HG03469 (cell line): ENCODE measurements around the gene CARS1.

Experiments used
- ATAC-seq: cut with Tn5 transposase; IDR thresholded peaks from one replicate; pipeline ENCODE4 v1.9.1; 2021; ENCODE audit warnings: mild to moderate bottlenecking, moderate library complexity, moderate number of reproducible peaks; ENCODE audit not compliant: unreplicated experiment

Gene CARS1

DNA sequence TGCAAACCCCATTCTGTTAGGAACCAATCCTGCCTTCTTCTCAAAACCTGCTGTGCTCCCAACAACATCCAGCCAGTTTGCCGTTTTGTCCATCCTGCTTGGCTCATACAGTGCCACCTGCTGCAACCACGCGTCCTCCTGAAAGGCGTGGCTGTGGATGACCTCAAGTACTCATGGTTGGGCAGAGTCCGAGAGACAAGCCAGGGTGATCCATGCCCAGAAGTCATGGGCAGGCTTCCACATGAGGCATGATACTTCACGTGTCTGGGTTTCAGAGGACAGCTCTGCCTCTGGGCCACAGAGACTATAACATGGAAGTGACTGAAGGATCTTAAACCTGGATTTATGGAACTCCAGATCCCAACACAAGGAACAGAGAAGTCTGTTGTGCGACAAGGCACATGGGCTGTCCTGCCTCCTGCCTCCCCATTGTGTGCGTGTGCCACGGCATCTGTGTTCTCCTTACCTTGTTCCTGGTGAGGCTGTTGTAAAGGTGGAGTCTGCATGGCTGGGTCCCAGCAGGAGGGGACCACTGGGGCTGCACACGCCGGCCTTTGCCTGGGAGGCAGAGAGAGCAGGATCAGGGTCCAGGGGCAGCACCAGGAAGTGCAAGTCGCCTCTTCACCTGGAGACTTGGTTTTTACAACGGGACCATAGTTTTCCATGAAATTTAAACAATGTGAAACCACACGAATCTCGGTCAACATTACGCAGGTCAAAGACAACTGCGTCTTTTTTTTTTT is 15.4 kb downstream of the CARS1 start:
- ATAC-seq, result no peak

DNA sequence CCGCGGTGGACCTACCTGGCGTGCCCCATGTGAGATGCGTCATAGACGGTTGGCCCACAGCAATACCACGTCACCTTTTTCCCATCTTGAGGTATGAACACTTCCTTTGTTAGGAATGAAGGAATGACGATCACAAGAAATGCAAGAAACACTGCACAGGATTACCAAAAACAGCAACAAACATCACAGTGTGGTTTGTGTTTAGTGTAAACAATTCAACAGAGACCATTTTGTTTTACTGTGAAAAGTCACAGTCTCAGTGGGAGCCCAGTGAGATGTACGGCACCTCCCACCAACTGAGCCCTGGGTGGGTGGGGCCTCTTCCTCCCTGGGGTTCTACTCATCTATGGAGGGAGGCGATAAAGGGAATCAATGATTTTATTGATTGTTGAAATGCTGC is 16.3 kb downstream of the CARS1 start:
- ATAC-seq, result no peak

DNA sequence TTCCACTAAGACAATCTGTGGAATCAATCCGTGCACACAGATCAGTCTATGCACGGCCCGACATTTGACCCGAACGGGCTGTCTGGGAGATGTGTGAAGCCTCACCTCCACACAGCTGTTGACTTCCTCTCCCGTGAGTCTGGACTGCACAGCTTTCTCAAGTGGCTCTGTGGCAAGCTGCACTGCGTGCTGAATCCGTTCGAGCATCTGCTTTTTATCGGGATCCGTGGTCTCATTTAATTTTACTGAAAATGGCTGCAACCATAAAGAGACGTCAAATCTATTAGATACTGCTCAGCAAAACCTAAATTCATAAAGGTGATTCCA is 19.3 kb downstream of the CARS1 start:
- ATAC-seq, result no peak

DNA sequence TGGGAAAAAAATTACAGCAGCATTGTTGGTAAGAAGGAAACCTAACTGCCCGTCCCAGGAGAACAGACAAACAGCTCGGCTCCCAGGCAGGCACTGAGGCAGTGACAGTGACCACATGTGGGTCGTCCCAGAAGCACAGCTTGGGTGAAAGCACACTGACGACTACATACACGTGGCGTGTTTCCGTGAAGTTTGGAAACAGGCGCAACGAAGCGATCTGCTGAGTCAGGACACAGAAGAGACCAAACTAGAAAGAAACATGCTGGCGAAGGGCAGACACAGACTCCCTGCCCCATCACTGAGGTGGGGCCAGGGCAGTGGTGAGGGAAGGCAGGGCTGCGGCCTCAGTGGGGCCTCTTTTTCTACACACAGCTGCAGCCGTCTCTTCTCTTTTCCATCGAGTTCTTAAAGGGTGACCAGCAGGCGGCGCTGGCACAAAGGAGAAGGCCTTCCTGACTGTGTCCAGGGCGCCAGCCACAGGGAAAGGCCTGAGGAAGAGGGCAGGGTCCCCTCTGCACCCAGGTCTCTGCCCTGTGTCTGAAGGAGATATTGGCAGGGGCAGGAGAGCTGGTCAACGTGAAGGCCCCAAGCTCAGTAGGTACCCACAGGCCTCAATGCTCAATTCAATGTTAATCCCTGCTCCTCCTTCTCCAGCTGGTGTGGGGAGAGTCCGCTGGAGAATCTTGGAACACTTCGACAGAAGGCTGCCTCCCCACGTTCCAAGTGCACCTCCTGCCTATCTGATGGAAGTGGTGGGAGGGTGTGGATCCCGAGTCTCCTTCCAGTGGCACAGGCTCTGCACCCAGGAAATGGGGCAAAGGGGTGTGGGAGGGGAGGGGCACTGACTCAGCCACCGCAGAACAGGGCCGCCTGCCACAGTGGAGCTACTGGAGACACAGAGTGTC is 19.9 kb downstream of the CARS1 start:
- ATAC-seq, result no peak

DNA sequence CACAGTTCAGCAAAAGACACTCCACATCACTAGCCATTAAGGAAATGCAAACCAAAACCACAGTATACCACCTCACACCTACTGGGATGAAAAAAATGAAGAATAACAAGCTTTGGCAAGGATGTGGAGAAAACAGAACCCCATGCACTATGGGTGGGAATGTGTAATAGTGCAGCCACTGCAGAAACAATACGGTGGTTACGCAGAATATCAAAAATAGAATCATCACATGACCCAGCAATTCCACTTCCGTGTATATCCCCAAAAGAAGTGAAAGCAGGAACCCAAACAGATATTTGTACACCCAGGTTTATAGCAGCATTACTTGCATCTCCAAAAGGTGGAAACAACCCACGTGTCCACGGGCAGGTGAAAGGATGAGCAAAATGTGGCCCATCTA is 20.8 kb downstream of the CARS1 start:
- ATAC-seq, result peak; percentile 41

DNA sequence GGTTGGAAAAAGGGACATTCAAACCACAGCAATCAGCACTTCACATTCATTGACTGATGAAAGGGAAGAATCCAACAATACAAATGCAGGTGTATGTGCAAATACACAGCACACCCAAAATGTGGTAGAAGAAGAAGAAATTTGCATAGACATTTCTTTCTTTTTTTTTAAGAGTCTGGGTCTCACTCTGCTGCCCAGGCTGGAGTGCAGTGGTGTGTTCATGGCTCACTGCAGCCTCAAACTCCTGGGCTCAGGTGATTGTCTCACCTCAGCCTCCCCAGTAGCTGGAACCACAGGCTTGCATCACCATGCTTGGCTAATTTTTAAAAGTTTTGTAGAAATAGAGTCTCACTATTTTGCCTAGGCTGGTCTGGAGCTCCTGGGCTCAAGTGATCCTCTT is 21.9 kb downstream of the CARS1 start:
- ATAC-seq, result no peak

DNA sequence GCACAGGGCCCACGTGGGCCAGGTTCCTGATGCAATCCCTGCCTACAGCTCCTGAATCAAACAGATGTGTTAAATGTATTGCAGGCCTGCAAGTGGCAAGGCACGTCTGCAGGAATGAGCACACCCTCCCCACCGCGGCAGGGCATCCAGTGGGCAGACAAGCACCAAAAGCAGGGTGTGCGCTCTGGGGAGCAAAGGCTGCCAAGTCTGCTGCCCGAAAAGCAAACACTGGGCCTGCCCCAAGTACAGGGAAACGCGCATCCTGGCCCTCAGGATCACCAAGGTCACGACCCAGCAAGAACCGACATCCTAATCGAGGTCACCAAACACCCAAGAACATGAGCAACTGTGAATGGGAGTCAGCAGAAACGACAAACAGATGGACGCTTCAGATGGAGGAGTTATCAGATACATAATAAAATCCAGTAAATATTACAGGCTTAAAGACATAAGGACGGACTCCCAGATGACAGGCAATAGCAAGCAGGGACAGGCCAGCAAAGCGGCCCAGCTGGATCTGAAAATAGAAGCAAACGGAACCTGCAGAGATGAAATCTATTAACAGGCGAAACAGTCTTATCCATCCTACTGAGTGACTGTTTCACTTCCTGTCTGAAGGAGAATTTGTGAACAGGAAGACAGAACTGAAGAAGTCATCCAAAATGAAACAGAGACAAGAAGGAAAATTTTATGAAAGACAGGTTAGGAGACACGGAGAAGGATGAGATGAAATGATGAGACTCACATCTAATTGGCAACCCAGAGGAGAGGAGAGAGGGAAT is 26.7 kb downstream of the CARS1 start:
- no peak for ATAC-seq

DNA sequence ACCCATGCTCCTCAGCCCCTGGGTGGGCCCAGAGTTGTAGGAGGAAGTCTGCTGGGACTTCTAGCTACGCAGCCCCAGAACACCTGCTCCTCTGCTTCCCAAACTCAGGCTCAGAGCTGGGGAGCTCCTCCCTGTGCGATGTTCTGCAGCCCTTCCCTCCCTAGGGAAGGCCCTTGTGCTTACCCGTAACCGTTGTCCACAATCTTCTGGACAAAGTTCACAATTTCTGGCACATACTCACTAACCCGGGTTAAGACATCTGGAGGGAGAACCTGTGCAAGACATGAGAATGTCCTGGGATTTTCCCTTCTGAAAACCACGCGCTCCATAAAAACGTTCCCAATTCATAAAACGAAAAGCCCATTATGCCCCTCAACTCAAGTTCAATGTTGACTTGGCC is 28.4 kb downstream of the CARS1 start:
- no peak for ATAC-seq

DNA sequence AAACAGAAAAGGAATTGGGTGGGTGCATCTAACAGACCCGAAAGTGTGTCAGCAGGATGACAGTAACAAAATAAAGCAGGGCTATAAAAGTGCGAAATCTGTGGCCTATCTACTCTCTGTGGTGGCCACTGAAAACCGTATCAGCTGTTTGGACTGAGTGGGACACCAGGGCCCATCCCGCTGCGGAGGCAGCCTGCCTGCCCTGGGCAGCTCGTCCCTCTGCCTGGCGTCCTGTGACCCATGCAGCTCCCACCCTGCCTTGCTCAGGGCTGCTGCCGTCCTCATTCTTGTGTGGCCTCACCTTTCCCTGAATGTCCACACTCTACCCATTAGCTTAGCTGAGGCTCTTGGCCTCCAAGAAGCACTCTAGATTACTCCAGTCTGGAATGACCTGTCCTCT is 30.4 kb downstream of the CARS1 start:
- no peak for ATAC-seq

- no peak for ATAC-seq
These were observed 34.2 kb downstream of the CARS1 start for GRCh38 chr11:3022982-3023381.

- ATAC-seq, result no peak
These were observed 34.8 kb downstream of the CARS1 start for GRCh38 chr11:3022300-3022967.

GRCh38 chr11:3021125-3021524 is 36.1 kb downstream of the CARS1 start:
- ATAC-seq, result no peak

GRCh38 chr11:3020011-3020410 is 37.2 kb downstream of the CARS1 start:
- no peak for ATAC-seq

GRCh38 chr11:3018596-3018995 is 38.6 kb downstream of the CARS1 start:
- ATAC-seq, result no peak

DNA sequence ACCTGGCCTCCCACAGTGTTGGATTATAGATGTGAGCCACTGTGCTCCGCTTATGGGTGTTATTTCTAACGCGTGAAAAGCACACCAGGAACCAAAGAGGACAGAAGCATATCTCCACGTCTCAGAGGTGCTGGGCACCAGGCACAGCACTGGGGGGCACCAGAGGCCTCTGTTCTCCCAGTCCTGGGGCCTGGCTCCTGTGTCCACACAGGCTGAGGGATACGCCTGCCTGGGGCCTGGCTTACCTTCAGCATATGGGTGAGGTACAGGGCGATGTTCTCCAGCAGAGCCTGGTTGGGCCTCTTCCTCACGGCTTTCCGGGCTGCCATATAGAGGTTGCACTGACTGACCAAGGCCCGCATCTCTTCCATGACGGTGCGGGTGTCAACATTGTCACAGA is 40.4 kb downstream of the CARS1 start:
- no peak for ATAC-seq

DNA sequence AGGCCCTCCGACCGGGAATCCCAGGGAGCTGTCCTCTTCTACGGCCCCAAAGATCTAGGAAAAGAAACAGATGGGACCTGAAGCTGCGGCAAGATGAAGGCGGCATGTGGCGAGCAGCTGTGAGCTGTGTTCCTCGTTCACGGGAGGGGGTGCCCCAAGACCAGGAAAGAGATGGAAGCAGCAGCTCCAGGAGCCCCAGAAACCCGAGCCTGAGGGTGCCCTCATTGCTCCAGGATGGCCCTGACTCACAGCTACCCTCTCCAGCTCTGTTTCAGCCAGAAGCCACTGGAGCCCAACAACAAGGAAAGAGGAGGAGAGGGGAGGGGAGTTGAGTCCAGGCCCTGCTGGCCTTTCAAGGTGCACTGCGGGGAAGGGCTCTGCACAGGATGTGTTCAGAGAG is 41.4 kb downstream of the CARS1 start:
- no peak for ATAC-seq

GRCh38 chr11:3014943-3015342 is 42.3 kb downstream of the CARS1 start:
- no peak for ATAC-seq

DNA sequence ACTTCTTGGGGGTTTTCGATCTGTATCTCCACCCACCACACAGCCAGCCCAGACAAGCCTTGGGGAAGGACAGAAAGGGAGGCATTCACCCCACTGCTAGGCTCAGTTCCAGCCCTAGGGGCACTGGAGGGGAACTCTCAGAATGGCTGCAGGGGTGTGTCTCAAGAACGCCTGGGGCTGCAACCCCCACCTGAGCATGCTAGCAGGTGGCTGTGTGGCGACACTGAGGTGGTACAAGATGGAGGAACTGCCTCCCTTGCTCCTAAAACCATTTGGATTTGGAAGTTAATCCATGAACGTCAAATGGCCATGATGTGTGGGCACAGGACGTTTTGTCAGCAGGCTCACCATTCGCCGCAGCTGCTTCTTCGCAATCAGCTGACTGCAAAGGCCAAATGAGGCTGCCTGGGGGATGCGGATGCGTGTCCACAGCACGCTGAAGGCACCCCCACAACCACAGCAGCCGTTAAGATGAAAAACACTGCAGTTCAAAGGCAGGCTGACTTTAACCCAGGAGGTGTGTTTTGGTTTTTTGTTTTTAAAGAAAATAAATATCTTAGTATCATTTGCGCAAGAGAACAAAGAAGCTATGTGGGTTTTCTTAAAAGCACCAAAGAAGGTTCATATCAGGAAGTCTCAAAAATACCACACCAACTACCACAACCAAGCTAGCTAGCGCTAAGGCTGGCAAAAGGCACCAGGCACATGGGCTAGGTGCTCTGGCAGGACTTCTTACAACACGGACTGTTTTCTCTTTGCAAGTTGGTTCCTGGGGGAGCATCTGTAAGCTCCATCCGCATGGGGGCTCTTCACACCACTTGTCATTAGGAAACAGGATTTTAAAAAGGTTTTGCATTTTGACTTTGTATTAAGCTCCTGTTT is 42.9 kb downstream of the CARS1 start:
- ATAC-seq, result no peak

DNA sequence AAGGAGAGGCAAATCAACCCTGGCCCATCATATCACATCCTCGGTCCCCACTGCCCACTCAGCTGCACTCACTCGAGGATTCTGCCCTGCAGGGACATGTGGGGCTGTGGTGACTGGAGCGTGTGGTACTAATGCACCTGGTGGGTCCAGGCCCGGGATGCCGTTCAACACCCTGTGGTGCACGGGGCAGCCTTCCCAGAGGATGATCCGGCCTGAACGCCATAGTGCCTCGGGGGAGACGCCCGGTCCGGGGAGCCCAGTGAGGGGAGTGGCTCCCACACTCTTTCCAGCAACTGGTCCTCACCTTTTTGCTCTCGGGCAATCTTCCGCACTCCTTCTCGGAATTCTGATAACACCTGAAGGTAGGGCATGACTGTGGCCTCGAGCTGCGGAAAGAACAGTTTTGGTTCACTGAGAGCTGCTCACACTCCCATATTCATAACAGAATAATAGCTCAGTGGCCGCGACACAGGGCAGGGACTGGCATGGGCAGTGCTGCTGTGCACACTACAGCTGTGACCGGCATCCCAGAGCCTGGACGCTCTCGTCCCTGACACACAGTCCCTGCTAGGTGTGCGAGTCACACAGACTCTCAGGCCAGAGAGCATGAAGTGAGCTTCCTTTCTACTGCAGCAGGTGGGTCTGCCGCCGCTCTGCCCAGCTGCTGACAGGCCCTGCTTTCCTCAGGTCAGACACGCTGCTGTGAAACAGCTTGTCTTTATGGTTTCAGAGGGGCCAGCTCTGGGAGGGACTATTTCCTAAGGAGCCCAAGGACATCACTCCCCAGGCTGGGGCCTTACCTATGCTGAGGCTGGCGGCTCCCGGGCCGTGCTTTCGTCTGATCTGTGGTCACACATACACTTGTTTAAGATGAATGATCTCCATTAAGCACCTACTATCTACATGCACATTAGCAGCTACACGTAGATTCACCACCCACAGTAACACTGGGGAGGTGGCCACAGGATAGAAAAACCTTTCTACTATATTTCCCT is 45.0 kb downstream of the CARS1 start:
- ATAC-seq, result no peak
